ENCODE results near the gene TMED4.

GRCh38 chr7:44561481-44561880 lies 20.6 kb downstream of the TMED4 start:
- TF ChIP-seq CTCF (IDR thresholded peaks at IDR 0.05) (no peak), POLR2A (IDR thresholded peaks at IDR 0.05) (no peak)

Measured in transverse colon (tissue), 3 donors.